Calu3 (cell line): ENCODE results near the gene TAF1A. TPM values are rescaled to one million over a fixed set of nuclear protein-coding genes. Genes with fewer than 3 reads are reported as not detected.

Experiments
- BruUV-seq: library from RNA; stranded (reverse); fragments of 400-500 nt; replicated peaks from 2 replicates; lab custom pipeline; 2021; lab: Mats Ljungman, UMichigan
- CTCF ChIA-PET: fragments of 300-600 bp; sonication (Branson Sonifier 250); formaldehyde crosslinking; loops from one replicate; lab custom pipeline; 2022; ENCODE audit warnings: antibody characterized with exemption; lab: Charles Lee
- DNase-seq: peaks from one replicate; pipeline ENCODE4 v3.0.0; 2022
- H3K27ac Mint-ChIP-seq: one replicate; pipeline ENCODE4 v1.8.0; 2022; ENCODE audit warnings: mixed read lengths; ENCODE audit not compliant: unreplicated experiment
- H3K27me3 Mint-ChIP-seq: one replicate; pipeline ENCODE4 v1.8.0; 2022; ENCODE audit warnings: mixed read lengths; ENCODE audit not compliant: unreplicated experiment
- H3K36me3 Mint-ChIP-seq: one replicate; pipeline ENCODE4 v1.8.0; 2022; ENCODE audit warnings: mild to moderate bottlenecking, moderate library complexity, mixed read lengths; ENCODE audit not compliant: insufficient read depth, unreplicated experiment
- H3K4me1 Mint-ChIP-seq: one replicate; pipeline ENCODE4 v1.8.0; 2022; ENCODE audit warnings: mild to moderate bottlenecking, low read depth, mixed read lengths; ENCODE audit not compliant: unreplicated experiment
- H3K4me3 Mint-ChIP-seq: one replicate; pipeline ENCODE4 v1.8.0; 2022; ENCODE audit warnings: mild to moderate bottlenecking, low read depth, moderate library complexity, mixed read lengths; ENCODE audit not compliant: unreplicated experiment
- H3K9me3 Mint-ChIP-seq: one replicate; pipeline ENCODE4 v1.8.0; 2022; ENCODE audit warnings: low read depth, mixed read lengths; ENCODE audit not compliant: unreplicated experiment
- CTCF ChIP-seq: fragments of 200-600 bp; IDR thresholded peaks from one replicate; pipeline ENCODE4 v1.8.0; 2022; ENCODE audit warnings: antibody characterized with exemption; ENCODE audit not compliant: unreplicated experiment
- intact Hi-C: fragments of 100-400 bp; cut with micrococcal nuclease; formaldehyde crosslinking; loops from one replicate; pipeline ENCODE4 v1.10.0; 2022; ENCODE audit not compliant: unreplicated experiment
- total RNA-seq: library from RNA; stranded (reverse); gene quantifications from 2 replicates; pipeline ENCODE4 v1.2.3, GENCODE V29; 2022

The TAF1A gene
- total RNA-seq, 1 experiment from 2014 or later: 16.4 TPM

- H3K27ac Mint-ChIP-seq: no peak overlapping the region
- no peaks in the 10 kb centered on the region for H3K27me3 Mint-ChIP-seq
- peaks cover 39% of the 10 kb centered on the region for H3K4me1 Mint-ChIP-seq
- intact Hi-C loops: no loop called here
- no peak for DNase-seq
- no peak for TF ChIP-seq CTCF
- BruUV-seq: no TSS peak
- H3K36me3 Mint-ChIP-seq: peaks cover 51% of the 10 kb centered on the region
- CTCF ChIA-PET: no interaction called here
- no peak overlapping the region for H3K4me3 Mint-ChIP-seq
- no peaks in the 10 kb centered on the region for H3K9me3 Mint-ChIP-seq
Observed at GRCh38 chr1:222586842-222587241, 2.9 kb downstream of the TAF1A start.

GRCh38 chr1:222583079-222583478 is 6.7 kb downstream of the TAF1A start:
- Mint-ChIP-seq H3K27me3 (no peaks in the 10 kb centered on the region), H3K4me3 (no peak overlapping the region), H3K9me3 (no peaks in the 10 kb centered on the region), H3K4me1 (peaks cover 26% of the 10 kb centered on the region), H3K36me3 (peaks cover 31% of the 10 kb centered on the region), H3K27ac (peak overlapping the region; percentile 16)
- intact Hi-C loops: no loop called here
- CTCF ChIA-PET: no interaction called here
- DNase-seq: no peak
- BruUV-seq: no TSS peak
- TF ChIP-seq CTCF: no peak

GRCh38 chr1:222582099-222582774 is 7.5 kb downstream of the TAF1A start:
- Mint-ChIP-seq H3K36me3 (peaks cover 28% of the 10 kb centered on the region), H3K9me3 (no peaks in the 10 kb centered on the region), H3K4me1 (peaks cover 24% of the 10 kb centered on the region), H3K27me3 (no peaks in the 10 kb centered on the region), H3K4me3 (no peak overlapping the region), H3K27ac (no peak overlapping the region)
- no TSS peak for BruUV-seq
- CTCF ChIA-PET: no interaction called here
- TF ChIP-seq CTCF: no peak
- no peak for DNase-seq
- intact Hi-C loops: no loop called here

GRCh38 chr1:222579316-222579715 is 10.4 kb downstream of the TAF1A start:
- Mint-ChIP-seq H3K9me3 (no peaks in the 10 kb centered on the region), H3K27ac (no peak overlapping the region), H3K4me3 (no peak overlapping the region), H3K4me1 (peaks cover 24% of the 10 kb centered on the region), H3K27me3 (no peaks in the 10 kb centered on the region), H3K36me3 (peaks cover 24% of the 10 kb centered on the region)
- CTCF ChIA-PET: no interaction called here
- no peak for DNase-seq
- TF ChIP-seq CTCF: no peak
- no TSS peak for BruUV-seq
- intact Hi-C loops: no loop called here
